HG03558 (cell line): ENCODE measurements around the gene RPL37A.

Experiments used
- ATAC-seq: cut with Tn5 transposase; IDR thresholded peaks from one replicate; pipeline ENCODE4 v1.9.1; 2021; ENCODE audit warnings: moderate number of reproducible peaks; ENCODE audit not compliant: unreplicated experiment; ENCODE audit errors: extremely low read depth

The RPL37A gene

DNA sequence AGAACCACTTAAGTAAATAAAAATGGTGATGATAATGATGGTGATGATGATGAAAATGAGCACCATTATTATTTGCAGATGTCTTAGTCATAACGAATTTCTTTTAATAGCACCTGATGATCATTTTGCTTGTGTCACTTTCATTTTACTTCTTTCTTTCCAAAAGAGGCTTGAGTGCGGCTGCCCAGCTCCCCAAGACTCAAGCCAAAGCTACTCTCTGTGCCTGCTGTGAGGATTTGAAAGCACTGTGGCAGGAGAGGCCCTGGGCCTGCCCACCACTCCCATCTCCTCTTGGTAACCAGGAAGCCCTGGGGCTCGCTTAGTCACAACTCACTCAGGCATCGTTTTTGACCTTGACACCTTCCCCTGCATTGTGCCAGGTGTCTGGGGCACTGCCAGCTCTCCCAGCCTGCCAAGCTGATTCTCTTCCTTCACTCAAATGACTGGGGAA lies 41.2 kb downstream of the RPL37A start:
- ATAC-seq, result no peak

DNA sequence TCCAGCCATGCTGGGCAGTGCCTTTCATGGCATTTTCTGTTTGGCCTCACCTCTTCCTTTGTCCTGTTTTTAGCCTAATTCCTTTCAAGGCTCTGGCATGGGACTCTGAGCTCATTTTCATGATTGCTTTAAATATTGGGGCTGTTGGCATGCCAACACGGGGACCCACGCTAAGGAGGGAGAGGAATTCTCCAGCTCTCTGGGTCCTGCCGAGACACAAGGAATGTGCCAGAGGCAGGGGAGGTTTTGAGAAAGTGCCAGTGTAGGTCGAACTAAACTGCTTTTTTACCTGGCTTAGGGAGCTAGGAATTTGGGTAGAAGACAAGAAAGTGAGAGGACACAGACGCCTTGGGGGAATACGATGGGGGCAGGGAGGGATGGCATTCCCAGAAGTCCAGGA lies 42.3 kb downstream of the RPL37A start:
- no peak for ATAC-seq

DNA sequence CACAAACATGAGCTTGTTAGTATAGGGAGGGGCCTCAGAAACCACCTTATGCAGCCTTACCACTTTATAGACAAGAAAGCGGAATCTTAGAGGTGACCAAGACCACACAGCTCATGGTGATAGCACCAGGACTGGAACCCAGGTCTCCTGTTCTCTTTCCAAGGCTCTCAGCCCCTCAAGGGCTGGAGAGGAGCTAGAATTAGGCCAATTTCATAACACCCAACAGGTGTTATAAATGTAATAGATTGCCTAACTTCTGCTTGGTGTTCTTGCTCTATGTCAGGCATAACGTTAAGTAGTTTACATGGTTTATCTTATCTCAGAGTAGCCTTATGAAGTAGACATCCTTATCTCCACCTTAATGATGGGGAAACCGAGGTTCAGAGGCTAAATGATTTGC lies 42.9 kb downstream of the RPL37A start:
- no peak for ATAC-seq

DNA sequence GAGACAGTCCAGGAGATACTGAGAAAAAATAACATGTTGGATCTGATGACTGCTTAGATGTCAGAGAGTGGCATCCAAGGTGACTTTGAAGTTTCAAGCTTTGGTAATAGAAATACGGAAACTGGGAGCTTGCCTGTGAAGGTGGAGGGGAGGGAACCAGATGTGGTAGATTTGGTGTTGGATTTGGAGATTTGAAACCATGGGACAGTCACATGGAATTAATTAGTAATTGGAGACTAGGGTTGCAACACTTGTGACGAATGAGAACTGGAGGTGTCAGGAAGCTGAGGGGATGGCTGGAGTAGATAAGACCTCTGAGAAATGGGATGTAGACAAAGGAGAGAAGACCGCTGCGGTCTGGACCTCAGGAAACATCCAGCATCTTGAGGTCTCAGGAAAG lies 46.7 kb downstream of the RPL37A start:
- no peak for ATAC-seq

DNA sequence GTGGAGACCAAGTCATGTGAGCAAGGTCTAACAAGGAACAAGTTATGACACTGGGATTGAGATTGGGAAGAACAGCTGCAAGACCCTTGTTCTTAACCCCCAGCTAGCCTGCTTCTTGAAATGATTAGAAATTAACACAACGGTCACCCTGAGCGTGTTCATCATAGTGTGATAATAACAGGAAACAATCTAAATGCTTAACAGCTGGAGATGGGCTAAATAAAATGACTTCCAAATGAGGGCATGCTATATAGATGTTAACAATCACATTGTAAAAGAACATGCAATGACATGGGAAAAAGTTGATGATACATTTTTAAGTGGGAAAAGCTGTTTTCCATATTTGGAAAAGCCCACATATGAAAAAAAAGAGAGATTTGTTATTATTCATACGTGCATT lies 47.6 kb downstream of the RPL37A start:
- ATAC-seq, result no peak

DNA sequence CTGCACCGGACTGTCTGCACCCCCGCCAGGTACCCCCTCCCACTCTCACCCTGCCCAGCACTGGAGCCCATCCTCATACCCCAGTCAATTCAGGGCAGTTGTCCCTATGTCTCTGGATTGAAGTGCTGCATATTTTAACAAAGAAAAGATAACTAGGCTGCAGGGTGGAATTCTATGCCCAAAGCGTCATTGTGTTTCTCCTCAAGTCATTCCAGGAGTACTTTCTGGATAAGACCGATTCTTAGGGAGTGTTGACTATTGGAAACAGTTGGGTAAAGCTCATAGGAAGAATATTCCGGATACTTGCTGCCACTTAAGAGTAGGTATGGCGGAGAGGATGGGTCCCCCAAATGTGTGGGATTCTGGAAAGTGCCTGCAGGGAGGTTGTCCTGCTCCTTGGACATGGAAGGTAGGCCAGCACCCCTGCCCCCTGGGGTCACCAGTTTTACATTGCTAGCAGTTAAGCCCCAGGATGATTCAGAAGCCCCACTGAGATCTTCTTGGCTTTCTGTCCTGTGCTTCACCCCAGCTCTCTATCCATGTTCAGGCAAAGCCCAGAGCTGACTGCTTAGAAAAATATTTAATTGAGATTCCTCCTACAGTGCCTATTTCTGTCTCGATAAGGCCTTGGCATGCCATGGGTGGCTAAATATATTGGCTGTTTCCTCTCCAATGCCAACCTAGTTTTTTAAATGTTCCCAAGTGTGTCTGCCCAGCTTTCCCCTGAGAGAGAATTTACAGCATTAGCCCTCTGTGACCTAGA lies 48.2 kb downstream of the RPL37A start:
- no peak for ATAC-seq

DNA sequence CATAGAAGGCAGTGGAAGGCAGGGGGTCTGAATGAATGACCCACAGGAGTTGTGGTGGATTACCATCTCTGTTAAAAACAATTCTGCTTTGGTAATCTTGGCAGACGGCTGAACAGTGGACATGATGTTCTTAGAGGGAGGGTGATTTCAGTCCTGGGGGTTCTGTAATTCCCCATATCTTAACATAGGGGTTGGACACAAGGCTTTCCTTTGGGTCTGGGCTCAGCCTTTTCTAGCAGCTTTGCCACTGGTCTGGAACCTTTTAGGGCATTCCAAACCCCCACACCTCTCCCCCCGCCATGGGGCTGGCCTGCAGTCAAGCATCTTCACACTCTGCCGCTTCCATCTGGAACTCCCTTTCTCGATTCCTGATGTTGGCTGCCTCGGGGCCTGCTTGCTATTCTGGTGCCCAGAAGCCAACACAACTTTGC lies 50.3 kb downstream of the RPL37A start:
- ATAC-seq, result no peak

DNA sequence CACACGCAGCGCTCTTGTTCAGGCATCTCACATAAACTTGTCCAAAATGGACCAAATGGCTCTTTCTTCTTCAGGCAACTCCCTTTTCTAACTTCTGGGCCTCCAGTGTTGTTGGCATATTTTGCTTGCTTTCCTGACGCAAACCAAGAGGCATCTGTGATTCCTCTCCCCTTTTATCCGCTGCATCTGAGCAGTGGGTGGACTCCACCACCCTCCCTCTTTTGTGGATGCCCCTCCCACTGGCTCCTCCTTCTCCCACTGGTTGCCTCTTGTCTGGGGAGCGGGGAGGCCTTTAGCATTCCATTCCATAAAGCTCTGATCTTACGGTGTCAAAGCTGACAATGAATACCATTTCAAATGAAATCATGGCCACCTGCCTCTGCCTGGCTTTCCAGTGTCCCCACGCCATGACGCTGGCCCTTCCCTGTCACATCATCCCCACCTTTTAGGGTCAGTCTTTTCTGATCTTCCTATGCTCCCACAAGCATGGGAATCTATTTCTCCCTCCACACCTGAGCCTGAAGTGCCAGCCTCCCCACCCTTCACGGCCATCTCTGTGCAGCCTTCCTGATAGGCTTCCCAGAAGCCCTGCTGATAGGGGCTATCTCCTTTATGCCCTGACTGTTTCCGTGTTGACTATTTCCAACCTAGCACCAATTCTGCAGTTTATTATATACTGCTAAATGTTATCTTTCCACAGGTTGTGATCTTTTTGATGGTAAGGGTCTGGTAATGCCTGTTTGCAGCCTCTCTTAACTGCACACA lies 51.5 kb downstream of the RPL37A start:
- ATAC-seq, result no peak

DNA sequence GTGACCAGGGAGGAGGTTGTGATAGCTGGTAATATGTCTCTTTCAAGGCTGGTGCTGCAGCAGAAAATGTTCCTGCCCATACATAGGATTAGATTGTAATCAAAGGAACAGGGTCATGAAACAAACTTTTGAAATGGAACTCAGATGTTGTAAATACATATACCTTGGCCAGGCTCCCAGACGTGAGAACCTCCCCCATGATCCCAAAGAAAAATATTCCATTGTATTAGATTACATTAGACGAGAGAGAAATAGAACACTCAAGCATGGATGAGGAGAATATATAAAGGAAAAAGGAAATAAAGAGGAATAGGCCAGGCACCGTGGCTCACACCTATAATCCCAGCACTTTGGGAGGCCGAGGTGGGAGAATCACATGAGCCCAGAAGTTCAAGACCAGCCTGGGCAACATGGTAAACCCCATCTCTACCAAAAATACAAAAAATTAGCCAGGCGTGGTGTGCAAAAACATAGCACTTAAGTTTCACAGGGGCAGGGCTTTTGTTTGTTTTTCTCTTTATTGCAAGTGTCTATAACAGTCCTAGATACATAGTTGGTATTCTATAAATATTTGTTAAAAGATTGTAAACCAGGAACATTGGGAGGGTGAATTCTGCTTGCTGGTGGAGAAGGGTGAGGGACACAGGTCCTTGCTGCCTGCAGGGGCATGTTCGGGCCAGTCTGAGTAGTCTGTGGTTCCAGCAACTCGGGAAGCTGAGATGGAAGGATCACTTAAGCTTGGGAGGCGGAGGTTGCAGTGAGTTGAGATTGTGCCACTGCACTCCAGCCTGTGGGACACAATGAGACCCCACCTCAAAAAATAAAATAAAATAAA lies 52.8 kb downstream of the RPL37A start:
- ATAC-seq, result no peak

DNA sequence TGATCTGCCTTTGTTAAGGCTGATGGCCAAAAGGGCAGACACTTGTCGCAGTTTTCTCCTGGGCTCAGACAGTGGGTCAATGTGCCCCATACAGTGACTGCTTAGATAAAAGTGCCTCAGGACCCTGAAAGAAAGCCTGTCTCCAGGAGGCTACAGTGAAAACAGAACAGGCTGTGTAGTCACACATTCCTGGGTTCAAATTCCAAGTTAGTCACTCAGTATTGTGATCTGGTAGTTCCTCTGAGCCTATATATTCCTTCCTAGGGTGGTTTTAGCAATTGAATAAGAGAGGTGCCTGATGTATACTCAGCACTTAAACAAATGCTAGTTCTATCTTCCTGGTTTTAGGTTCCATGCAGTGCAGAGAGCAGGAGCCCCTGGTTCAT lies 54.4 kb downstream of the RPL37A start:
- ATAC-seq, result no peak
